ENCODE measurements around the gene KRTAP10-10. TPM values are rescaled to one million over a fixed set of nuclear protein-coding genes. Genes with fewer than 3 reads are reported as not detected.

Gene KRTAP10-10
- polyA plus RNA-seq, 1 experiment, result not detected

GRCh38 chr21:44664691-44665090 lies 27.5 kb downstream of the KRTAP10-10 start:
- Histone ChIP-seq H3K4me3 (ENCODE audit: low read depth, low read length) (no peak overlapping the region), H3K27me3 (ENCODE audit: control insufficient read depth, insufficient read depth, low read length) (no peaks in the 10 kb centered on the region), H3K27ac (ENCODE audit: low read depth, low read length) (no peak overlapping the region), H3K9me3 (ENCODE audit: control insufficient read depth, insufficient read depth, low read length) (no peaks in the 10 kb centered on the region; the same call in 1 of the 2 replicates)
- ChIA-PET POLR2A (no interaction called here), CTCF (no interaction called here)
- no peak for TF ChIP-seq CTCF (IDR thresholded peaks at IDR 0.05; ENCODE audit: low read depth, low read length)
- no peak for DNase-seq (ENCODE audit: low read depth, low spot score)

- DNase-seq (ENCODE audit: low read depth, low spot score), result no peak
- TF ChIP-seq CTCF (IDR thresholded peaks at IDR 0.05; ENCODE audit: low read depth, low read length), result no peak
- CTCF ChIA-PET, result no interaction called here
- H3K4me3 ChIP-seq (ENCODE audit: low read depth, low read length), result no peak within 1 kb of the TSS
- no peak within 1 kb of the TSS for H3K27ac ChIP-seq (ENCODE audit: low read depth, low read length)
- H3K9me3 ChIP-seq (ENCODE audit: control insufficient read depth, insufficient read depth, low read length), result no peaks in the 10 kb centered on the region; the same call in 1 of the 2 replicates
- H3K27me3 ChIP-seq (ENCODE audit: control insufficient read depth, insufficient read depth, low read length), result peaks cover 2% of the 10 kb centered on the region
- POLR2A ChIA-PET, result no interaction called here
Measured at GRCh38 chr21:44666401-44667320, 29.5 kb downstream of the KRTAP10-10 start, which contains the start of gene KRTAP12-2. KRTAP12-2 (minus strand) TSS chr21:44666927; CDS start chr21:44666886, 41 bp downstream.

GRCh38 chr21:44667612-44668011 lies 30.5 kb downstream of the KRTAP10-10 start:
- no peak overlapping the region for H3K4me3 ChIP-seq (ENCODE audit: low read depth, low read length)
- POLR2A ChIA-PET, result no interaction called here
- DNase-seq (ENCODE audit: low read depth, low spot score), result no peak
- CTCF ChIA-PET, result interaction anchor here (0.6 kb wide), 1 partner anchor 16 kb away, joined by 4 read pairs; no protein-coding TSS in a partner anchor
- no peaks in the 10 kb centered on the region; the same call in 1 of the 2 replicates for H3K9me3 ChIP-seq (ENCODE audit: control insufficient read depth, insufficient read depth, low read length)
- no peak overlapping the region for H3K27ac ChIP-seq (ENCODE audit: low read depth, low read length)
- peaks cover 2% of the 10 kb centered on the region for H3K27me3 ChIP-seq (ENCODE audit: control insufficient read depth, insufficient read depth, low read length)
- no peak for TF ChIP-seq CTCF (IDR thresholded peaks at IDR 0.05; ENCODE audit: low read depth, low read length)

- ChIA-PET POLR2A (no interaction called here), CTCF (no interaction called here)
- no peak for TF ChIP-seq CTCF (IDR thresholded peaks at IDR 0.05; ENCODE audit: low read depth, low read length)
- DNase-seq (ENCODE audit: low read depth, low spot score), result no peak
- no peak overlapping the region for H3K27ac ChIP-seq (ENCODE audit: low read depth, low read length)
- peaks cover 5% of the 10 kb centered on the region for H3K27me3 ChIP-seq (ENCODE audit: control insufficient read depth, insufficient read depth, low read length)
- no peaks in the 10 kb centered on the region; the same call in 1 of the 2 replicates for H3K9me3 ChIP-seq (ENCODE audit: control insufficient read depth, insufficient read depth, low read length)
- no peak overlapping the region for H3K4me3 ChIP-seq (ENCODE audit: low read depth, low read length)
Measured at GRCh38 chr21:44670642-44671432, 33.7 kb downstream of the KRTAP10-10 start.

Data from AG04450 (cell line).